ENCODE results near the gene PHLDB1. TPM values are rescaled to one million over a fixed set of nuclear protein-coding genes. Genes with fewer than 3 reads are reported as not detected.
A peak's percentile ranks its signal among the peaks of the same experiment; 100 is the strongest.
"Not testable (repeated sequence)": the region's sequence is repeated elsewhere in the genome, so short reads cannot be mapped to it uniquely, and the experiment has no call there.

The PHLDB1 gene
- total and polyA plus RNA-seq, 3 donors from 2014 or later, result 51.1 to 102 (median 95.9) TPM

DNA sequence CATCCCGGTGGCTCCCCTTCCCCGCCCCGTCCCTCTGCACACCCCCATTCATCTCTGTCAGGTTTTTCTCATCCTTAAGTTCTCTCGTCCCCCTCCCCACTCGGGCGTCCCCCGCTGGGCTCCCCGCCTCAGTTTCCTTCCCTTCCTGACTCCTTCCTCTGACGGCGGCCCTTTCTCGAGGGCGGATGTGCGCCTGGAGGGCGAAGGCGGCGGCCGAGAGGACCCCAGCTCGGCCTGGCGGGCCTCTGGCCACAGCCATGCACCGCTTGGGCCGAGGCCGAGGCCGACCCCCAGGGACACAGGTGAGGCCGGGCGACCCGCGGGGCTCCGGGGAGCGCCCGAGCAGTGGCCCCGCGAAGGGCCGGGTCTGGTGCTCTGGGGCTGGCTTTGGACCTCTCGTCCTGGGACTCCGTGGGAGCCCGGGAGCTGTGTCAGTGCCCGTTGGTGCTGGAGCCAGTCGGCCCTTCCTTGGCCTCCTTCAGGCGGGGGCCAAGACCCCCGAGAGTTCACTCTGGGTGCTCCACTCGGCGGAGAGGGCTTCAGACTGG is 2.9 kb downstream of the PHLDB1 start:
- no peaks in the 10 kb centered on the region for H3K36me3 ChIP-seq (ENCODE audit: low read depth, missing control alignments)
- no peak for TF ChIP-seq POLR2A (IDR thresholded peaks at IDR 0.05)
- TF ChIP-seq, protein P1, sequence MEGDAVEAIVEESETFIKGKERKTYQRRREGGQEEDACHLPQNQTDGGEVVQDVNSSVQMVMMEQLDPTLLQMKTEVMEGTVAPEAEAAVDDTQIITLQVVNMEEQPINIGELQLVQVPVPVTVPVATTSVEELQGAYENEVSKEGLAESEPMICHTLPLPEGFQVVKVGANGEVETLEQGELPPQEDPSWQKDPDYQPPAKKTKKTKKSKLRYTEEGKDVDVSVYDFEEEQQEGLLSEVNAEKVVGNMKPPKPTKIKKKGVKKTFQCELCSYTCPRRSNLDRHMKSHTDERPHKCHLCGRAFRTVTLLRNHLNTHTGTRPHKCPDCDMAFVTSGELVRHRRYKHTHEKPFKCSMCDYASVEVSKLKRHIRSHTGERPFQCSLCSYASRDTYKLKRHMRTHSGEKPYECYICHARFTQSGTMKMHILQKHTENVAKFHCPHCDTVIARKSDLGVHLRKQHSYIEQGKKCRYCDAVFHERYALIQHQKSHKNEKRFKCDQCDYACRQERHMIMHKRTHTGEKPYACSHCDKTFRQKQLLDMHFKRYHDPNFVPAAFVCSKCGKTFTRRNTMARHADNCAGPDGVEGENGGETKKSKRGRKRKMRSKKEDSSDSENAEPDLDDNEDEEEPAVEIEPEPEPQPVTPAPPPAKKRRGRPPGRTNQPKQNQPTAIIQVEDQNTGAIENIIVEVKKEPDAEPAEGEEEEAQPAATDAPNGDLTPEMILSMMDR (IDR thresholded peaks at IDR 0.05), result no peak
- 14 to 20% methylated on average over 13 to 17 of the region's 42 CpGs for WGBS, 2 donors
- peak overlapping the region; percentile 33 to 55 for H3K4me3 ChIP-seq
- DNase-seq, result no peak
- intact Hi-C loops (cut with DNase I; ENCODE audit: low total_unique reads), result no loop called here
- peaks cover 25% of the 10 kb centered on the region for H3K4me1 ChIP-seq
- H3K27me3 ChIP-seq, result no peaks in the 10 kb centered on the region
- H3K9me3 ChIP-seq, result no peaks in the 10 kb centered on the region
- peak overlapping the region; percentile 91 to 97 for H3K27ac ChIP-seq

DNA sequence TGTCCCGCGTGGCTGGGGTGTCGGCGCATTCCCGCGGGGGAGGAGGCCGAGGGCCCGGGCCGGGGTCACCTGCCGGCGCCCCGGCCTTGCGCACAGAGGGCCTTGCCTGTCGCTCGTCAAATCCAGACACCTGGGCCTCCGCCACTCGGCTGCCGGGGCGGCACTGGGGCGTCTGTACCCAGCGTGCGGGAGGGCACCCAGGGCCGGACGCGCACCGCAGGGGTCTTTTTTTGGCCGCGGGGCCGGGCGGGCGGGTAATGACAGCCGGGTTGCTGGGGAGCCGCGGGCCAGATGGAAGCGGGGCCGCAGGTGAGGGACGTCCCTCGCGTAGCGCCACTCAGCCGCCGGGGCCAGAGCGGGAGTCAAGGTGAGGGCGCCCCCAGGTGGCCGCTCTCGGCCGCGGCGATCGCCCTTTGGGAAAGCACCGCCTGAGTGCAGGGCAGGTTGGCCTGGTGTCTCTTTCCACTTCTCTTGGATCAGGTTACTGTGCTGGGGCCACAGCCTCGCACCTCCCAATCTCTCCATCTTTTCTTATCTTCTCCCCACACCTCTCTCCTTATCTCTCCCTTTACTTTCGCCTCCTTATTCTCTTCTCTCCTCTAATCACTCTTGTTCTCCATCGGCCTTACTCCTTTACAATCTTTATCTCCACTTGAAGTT is 3.5 kb downstream of the PHLDB1 start:
- peak overlapping the region; percentile 33 to 55 for H3K4me3 ChIP-seq
- peak; percentile 89 for DNase-seq
- peaks cover 23% of the 10 kb centered on the region for H3K4me1 ChIP-seq
- no peaks in the 10 kb centered on the region for H3K36me3 ChIP-seq (ENCODE audit: low read depth, missing control alignments)
- 4 to 5% methylated on average over 14 to 34 of the region's 54 CpGs for WGBS, 2 donors
- TF ChIP-seq POLR2A (IDR thresholded peaks at IDR 0.05), result no peak
- TF ChIP-seq, protein P1 (IDR thresholded peaks at IDR 0.05), result peak; percentile 41 to 86 (median 83)
- peak overlapping the region; percentile 68 to 97 for H3K27ac ChIP-seq
- H3K9me3 ChIP-seq, result no peaks in the 10 kb centered on the region
- no peaks in the 10 kb centered on the region for H3K27me3 ChIP-seq
- intact Hi-C loops (cut with DNase I; ENCODE audit: low total_unique reads), result no loop called here

DNA sequence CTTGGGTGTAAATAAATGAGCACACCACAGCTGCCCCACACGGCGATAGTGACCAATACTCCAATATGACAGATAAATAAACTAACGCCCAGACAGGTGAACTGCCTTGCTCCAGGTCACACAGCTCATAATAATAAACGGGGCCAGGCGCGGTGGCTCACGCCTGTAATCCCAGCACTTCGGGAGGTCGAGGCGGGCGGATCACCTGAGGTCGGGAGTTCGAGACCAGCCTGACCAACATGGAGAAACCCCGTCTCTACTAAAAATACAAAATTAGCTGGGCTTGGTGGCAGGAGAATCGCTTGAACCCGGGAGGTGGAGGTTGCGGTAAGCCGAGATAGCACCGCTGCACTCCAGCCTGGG is 4.0 kb downstream of the PHLDB1 start:
- Histone ChIP-seq H3K27ac (peak overlapping the region in 1 of 2 donors; percentile 97), H3K4me1 (peaks cover 18% of the 10 kb centered on the region), H3K4me3 (peak overlapping the region in 1 of 2 donors; percentile 33)
- H3K36me3 ChIP-seq (ENCODE audit: low read depth, missing control alignments); H3K9me3 ChIP-seq; H3K27me3 ChIP-seq; DNase-seq; intact Hi-C loops (cut with DNase I; ENCODE audit: low total_unique reads): not testable (repeated sequence)
- WGBS, 2 donors, result 52 to 54% methylated on average over 19 of the region's 19 CpGs

DNA sequence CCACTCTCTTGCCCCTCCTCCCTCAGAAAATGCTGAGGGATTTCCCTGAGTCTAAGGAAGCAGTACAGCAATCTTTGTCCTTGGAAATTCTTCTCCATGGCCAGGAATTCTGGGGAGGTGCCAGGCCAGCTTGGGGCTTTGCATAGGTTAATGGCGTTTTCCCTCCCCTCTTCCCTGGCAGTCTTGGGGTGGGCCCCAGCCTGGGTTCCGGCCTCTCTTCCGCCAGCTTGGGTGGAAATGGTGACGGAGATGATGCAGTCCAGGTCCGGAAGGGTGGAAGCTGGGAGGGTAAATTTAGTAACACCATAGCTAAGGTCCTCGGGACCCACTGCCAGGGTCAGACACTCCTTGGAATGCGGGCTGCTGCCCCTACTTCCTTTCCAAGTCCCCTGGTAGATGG is 5.0 kb downstream of the PHLDB1 start:
- WGBS, 2 donors, result 18 to 27% methylated on average over 2 to 7 of the region's 7 CpGs
- DNase-seq, result no peak
- no peak for TF ChIP-seq POLR2A (IDR thresholded peaks at IDR 0.05)
- TF ChIP-seq, protein P1 (IDR thresholded peaks at IDR 0.05), result no peak
- peaks cover 13% of the 10 kb centered on the region for H3K4me1 ChIP-seq
- H3K4me3 ChIP-seq, result no peak overlapping the region
- peak overlapping the region in 1 of 2 donors; percentile 56 for H3K27ac ChIP-seq
- H3K27me3 ChIP-seq, result no peaks in the 10 kb centered on the region
- intact Hi-C loops (cut with DNase I; ENCODE audit: low total_unique reads), result no loop called here
- no peaks in the 10 kb centered on the region for H3K9me3 ChIP-seq
- no peaks in the 10 kb centered on the region for H3K36me3 ChIP-seq (ENCODE audit: low read depth, missing control alignments)

DNA sequence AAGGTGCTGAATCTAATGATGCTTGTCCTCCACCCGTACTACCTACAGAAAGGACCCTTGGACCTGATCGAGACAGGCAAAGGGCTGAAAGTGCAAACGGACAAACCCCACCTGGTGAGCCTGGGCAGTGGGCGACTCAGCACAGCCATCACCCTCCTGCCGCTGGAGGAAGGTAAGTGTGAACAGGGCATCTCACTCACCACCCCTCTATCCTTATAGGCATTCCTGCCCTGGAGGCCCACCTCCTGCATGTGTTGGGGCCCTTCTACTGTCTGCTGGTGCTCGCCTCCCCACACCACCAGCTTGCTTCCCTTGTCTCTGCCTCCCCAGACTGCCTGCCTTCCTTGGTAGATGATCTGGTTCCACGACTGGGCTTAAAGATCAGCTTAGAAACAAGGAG is 7.1 kb downstream of the PHLDB1 start:
- WGBS, 2 donors, result 86 to 93% methylated on average over 6 to 7 of the region's 7 CpGs
- no peak for DNase-seq
- TF ChIP-seq, protein P1 (IDR thresholded peaks at IDR 0.05), result no peak
- TF ChIP-seq POLR2A (IDR thresholded peaks at IDR 0.05), result no peak
- H3K27ac ChIP-seq, result no peak overlapping the region
- no peaks in the 10 kb centered on the region for H3K9me3 ChIP-seq
- H3K4me1 ChIP-seq, result peaks cover 34% of the 10 kb centered on the region
- no peak overlapping the region for H3K4me3 ChIP-seq
- no peaks in the 10 kb centered on the region for H3K36me3 ChIP-seq (ENCODE audit: low read depth, missing control alignments)
- H3K27me3 ChIP-seq, result no peaks in the 10 kb centered on the region
- intact Hi-C loops (cut with DNase I; ENCODE audit: low total_unique reads), result no loop called here
